Activated CD4-positive, alpha-beta T cell treated with anti-CD3 and anti-CD28 coated beads, Interleukin-2, amount 50 U/mL, for 48 hours (primary cell): Measurements from ENCODE around the gene TDRD9.
A peak's percentile ranks its signal among the peaks of the same experiment; 100 is the strongest.
"Not testable (repeated sequence)": the region's sequence is repeated elsewhere in the genome, so short reads cannot be mapped to it uniquely, and the experiment has no call there.

Experiments
- DNase-seq, 2 experiments: peaks; one replicate each; pipeline ENCODE4 v3.0.0-alpha.2; 2020

TDRD9 gene

GRCh38 chr14:103891667-103892215 lies 36.5 kb upstream of the TDRD9 start:
- no peak for DNase-seq

GRCh38 chr14:103892247-103892646 lies 36.0 kb upstream of the TDRD9 start:
- DNase-seq: no peak

DNA sequence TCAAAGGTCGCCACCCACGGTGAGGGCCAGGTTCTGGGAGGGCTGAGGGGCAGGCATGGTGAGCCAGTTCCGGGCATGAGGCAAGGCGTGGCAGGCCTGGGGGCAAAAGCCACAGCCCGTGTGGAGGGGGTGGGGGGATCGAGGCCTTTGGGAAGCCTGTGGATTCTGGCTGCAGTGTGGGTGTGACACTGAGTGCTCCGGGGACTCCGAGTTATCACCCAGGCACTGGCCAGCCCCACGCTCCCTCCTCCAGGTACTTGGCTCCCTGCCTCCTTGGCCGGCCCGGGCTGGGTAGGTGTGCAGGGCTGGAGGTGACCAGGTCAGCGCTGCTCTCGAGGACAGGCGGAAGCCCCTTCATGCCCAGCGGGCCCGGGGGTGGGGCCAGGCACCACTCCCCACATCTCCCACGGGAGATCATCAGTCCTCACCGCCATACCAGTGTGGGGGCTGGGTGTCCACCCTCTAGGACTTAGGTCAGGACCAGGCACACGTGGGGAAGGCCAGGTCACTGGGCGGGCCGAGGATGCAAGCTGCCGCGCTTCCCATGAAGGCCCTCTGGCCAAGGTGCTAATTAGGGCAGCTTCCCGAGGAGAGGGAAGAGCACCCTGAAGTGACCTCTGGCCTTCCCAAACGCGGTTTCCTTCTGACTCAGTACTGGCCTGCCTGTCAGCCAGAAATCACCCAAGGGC lies 34.1 kb upstream of the TDRD9 start:
- no peak for DNase-seq

GRCh38 chr14:103894723-103895059 lies 33.6 kb upstream of the TDRD9 start:
- no peak for DNase-seq

DNA sequence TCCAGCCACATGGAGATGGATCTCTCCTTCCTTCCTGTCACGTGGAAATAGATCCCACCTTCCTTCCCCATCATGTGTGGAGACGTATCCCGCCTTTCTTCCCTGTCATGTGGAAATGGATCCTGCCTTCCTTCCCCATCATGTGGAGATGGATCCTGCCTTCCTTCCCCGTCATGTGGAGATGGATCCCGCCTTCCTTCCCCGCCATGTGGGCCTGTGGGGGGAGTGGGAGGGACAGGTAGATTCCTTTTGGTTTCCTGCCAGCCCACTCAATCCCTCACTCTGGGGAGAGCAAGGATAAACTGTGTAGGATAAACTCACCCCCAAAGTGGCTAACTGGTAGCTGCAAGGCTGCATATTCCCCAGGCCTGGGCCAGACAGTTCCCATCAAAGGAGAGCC lies 31.7 kb upstream of the TDRD9 start:
- DNase-seq: no peak

DNA sequence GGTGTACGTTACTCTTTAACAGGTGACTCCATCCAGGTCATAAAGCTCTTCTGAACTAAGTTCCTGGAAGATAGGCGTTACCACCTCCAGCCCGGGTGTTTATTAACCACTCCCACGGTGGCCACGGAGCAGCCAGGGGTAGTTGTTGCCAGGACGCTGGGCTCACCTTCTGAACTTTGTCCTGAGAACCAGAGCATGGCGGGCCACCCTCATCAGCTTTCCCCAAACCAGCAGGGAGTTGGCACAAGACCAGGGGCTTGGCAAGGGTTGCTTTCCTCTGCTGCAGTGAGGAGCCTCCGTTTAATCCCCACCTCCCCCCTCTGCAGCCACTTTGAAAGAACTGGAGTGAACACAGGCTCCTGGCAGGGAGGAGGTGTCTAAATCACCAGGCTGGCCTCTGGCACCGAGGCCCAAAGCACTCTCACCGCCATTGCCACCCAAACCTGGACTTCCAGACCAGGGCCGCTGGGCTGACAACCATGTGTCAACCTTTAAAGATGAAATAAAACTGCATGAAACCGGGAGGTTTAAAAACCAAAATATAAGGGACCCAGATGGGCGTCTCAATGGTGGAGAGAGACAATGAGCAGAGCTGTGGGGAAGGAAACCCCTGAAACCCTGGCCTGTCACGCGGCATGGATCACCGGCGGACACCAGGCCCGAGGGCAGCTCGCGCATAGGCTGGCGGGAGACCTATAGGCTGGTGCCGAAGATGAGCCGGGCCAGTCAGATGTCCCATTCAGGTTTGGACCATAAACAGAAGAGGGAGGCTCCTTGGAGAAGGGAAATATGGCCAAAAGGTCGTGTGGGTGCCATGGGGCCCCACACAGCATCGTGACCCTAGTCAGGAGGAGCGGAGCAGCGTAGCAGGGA lies 30.9 kb upstream of the TDRD9 start:
- DNase-seq: no peak

- no peak for DNase-seq
These were observed 30.1 kb upstream of the TDRD9 start for GRCh38 chr14:103898204-103898603.

- no peak for DNase-seq
These were observed 29.5 kb upstream of the TDRD9 start for GRCh38 chr14:103898711-103899110.

GRCh38 chr14:103899316-103899715 lies 28.9 kb upstream of the TDRD9 start:
- DNase-seq: no peak

GRCh38 chr14:103899833-103900232 lies 28.4 kb upstream of the TDRD9 start:
- no peak for DNase-seq

GRCh38 chr14:103904493-103905107 lies 23.7 kb upstream of the TDRD9 start:
- DNase-seq: no peak

DNA sequence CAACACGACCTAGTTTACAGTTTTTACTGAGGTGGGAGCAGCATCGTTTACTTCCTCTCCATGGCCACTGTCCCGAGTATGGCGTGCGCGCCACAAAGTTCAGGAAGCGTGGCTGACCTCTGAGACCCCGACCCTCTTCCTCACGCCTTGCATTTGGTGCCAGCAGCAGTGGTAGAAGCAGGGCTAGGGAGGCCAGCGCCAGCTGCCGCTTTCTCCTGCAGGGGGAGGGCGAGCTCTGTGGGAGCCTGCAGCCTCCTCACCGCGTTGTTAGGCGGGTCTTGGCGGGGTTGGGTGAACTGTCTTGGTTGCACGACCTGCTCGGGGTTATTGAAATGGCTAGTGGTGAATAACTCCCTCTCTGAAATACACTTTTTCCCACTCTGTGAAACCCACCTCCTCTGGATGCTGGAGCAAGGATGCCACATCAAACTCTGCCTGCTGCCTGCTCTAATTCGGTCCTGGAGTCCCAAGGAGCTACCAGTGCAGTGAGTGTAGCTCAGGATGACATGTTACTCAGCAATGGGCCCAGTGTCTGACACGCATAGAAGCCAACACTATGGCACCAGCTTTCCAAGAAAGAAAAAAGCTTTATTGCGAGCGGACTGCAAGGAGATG lies 22.3 kb upstream of the TDRD9 start:
- DNase-seq: peak in 1 of 2 experiments; percentile 24

DNA sequence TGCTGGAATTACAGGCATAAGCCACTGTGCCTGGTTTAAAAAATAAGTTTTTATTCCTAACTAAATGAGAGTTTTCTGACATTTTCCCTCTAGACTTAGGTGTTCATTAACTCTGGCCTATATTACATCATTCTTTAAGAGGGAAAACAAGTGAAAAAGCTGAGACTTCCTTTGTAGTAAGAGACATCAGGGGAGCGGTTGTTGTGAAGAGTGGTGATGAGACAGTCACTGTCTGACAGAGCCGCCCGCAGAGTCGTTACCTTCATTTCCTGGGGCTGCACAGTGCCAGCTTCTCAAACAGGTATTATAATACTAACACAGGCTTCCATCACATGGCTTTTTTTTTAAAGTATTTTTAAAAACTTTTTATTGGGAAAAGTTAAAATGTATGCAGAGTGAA lies 19.7 kb upstream of the TDRD9 start:
- DNase-seq: no peak

DNA sequence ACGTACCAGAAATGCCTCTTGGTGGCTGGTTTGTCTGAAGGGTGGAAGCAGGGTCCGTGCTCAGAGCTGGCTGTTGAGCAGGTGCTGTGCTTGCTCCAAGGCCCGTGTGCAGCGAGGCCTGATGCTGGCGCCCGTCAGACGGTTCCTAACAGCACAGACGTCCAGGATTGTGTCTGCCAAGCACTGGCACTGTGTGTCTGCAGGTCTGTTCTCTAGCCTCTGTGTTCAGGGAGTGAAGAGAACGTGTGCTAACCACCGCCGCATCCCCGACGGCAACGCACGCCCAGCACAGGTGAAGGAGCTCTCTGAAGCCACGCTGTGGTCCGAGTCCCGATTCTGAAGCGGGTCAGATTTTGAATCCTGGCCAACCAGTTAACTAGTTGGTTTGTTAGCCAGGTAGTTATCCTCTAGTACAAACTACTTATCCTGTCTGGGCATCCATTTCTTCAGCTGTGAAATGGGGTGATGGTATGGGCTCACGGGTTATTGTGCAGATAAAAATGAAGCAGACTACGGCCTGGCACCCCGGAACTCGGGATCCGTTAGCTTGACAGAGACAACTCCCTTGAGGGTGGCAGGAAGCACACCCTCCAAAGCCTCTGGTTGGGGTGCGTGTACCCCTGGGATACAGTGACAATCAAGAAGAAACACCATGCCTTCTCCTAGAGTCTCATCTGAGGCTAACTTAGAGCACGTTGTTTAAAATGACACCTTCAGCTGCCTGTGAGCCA lies 18.6 kb upstream of the TDRD9 start:
- no peak for DNase-seq

- DNase-seq: peak; percentile 76 to 82
These were observed 17.9 kb upstream of the TDRD9 start for GRCh38 chr14:103910262-103910935.

DNA sequence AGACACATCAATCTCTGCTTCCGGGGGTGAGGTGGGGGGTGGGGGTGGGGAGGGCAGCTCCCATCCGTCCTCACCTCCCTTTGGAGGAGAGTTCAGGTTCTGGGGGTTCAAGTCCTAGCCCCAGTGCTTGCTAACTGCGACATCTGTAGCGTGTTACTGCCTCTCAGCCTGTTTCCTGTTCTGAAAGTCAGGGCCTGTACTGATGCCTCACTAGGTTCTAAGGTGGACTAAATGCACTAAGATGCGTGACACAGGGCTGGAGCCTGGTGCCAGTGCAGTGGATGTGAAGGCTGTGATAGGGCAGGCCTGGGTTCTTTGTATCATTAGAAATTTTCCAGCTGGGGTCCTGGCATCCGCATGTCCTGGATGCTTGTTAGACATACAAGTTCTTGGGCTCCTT lies 17.3 kb upstream of the TDRD9 start:
- DNase-seq: no peak

DNA sequence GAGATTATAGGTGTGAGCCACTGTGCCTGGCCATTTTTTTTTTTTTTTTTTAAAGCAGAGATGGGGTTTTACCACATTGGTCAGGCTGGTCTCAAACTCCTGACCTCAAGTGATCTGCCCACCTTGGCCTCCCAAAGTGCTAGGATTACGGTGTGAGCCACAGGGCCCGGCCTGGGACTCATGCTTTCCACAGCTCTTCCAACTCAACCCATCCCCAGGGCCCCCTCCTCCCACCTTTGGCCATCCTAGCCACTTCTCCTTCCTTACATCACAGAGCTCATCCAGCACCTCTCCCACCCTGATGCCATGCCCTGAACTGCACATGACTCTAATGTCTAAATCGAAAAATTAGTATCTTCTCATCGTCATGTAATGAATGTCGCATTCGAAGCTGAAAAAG lies 12.6 kb upstream of the TDRD9 start:
- no peak for DNase-seq

GRCh38 chr14:103916636-103917262 lies 11.5 kb upstream of the TDRD9 start:
- DNase-seq: no peak

DNA sequence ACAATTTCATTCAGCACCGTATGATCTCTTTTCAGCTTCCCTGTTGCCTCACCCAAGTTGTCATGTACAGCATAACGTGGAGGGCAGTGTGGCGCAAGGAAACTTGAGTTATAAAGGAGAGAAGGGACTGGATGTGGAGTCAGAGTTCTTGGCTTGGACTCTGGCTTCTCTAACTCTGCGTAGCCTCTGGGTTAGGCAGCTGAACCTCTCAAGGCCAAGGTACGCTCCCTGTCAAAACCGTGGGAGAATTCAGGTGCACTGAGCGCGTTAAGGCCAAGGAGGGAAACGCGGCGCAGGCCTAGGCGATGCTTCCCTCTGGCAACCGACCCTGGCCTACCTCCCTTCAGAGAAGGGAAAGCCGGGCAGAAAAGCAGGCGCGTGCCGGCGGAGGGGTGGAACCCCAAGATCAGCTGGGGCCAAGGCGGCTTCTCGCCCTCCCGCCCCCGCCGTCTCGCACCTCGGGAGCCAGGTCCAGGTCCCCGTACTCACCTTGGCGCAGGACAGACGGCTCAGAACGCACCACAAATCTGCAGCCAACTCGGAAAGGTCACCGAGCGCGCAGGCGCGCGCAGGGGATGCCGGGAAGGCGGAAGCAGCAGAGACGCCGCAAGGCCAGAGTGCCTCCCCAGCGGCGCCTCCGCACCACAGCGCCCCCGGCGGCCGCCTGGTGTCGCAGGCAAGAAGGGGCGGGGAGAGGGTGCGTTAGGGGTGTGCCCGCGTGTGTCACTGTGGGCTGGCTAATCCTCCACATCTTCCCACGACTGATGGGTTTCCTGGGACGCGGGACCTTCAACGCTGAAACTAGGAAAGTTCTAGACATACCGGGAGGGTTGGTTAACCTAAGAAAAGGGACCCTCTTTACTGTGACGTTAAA lies 7.0 kb upstream of the TDRD9 start:
- DNase-seq: peak; percentile 92 to 94

DNA sequence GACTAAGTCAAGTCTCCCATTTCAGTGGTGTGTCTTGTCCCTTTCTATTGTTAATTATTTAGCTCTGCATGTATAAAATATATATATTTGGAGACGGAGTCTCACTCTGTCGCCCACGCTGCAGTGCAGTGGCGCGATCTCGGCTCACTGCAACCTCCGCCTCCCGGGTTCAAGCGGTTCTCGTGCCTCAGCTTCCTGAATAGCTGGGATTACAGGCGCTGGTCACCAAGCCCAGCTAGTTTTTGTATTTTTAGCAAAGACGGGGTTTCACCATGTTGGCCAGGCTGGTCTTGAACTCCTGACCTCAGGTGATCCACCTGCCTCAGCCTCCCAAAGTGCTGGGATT lies 6.4 kb upstream of the TDRD9 start:
- DNase-seq: not testable (repeated sequence)

GRCh38 chr14:103923863-103924262 lies 4.4 kb upstream of the TDRD9 start:
- DNase-seq: no peak
